ENCODE measurements around the gene GATA3.

Gene GATA3

DNA sequence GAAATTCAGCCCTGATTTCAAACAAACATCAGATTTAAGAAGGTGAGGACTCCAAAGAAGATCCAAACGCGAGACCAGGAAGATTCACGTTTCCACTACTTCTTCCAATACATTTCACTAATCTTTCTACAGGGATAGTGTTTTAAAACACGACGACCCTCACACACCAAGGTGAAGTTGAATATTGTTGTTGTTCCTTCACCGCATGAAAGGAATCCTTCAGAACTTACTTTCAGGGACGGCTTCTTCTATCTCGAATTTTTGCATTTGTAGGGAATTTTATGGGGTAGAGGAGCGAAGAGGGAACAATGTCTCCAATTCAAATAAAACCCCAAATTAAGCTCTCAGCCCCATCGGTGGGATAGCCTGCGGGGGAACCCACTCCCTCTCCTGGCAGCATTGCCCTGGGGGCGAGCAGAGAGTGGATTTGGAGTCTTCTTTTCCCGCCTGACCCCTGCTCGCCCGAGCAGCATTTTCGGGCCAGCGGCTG lies 1.5 kb upstream of the GATA3 start:
- no peak for DNase-seq (ENCODE audit: insufficient read length, low spot score)
- FAIRE-seq = no peak

GRCh38 chr10:8053446-8054243 lies 843 bp upstream of the GATA3 start:
- peak; percentile 81 for DNase-seq (ENCODE audit: insufficient read length, low spot score)
- no peak for FAIRE-seq
- peak; percentile 59 for TF ChIP-seq CTCF (IDR thresholded peaks at IDR 0.05; ENCODE audit: insufficient read depth, missing control alignments)

More for the DNA sequence above, 1.5 kb upstream of the GATA3 start:
- no peak for TF ChIP-seq CTCF (IDR thresholded peaks at IDR 0.05; ENCODE audit: insufficient read depth, missing control alignments)

GRCh38 chr10:8054244-8054493 lies 319 bp upstream of the GATA3 start:
- DNase-seq (ENCODE audit: insufficient read length, low spot score) (no peak), FAIRE-seq (no peak)
- no peak for TF ChIP-seq CTCF (IDR thresholded peaks at IDR 0.05; ENCODE audit: insufficient read depth, missing control alignments)

DNA sequence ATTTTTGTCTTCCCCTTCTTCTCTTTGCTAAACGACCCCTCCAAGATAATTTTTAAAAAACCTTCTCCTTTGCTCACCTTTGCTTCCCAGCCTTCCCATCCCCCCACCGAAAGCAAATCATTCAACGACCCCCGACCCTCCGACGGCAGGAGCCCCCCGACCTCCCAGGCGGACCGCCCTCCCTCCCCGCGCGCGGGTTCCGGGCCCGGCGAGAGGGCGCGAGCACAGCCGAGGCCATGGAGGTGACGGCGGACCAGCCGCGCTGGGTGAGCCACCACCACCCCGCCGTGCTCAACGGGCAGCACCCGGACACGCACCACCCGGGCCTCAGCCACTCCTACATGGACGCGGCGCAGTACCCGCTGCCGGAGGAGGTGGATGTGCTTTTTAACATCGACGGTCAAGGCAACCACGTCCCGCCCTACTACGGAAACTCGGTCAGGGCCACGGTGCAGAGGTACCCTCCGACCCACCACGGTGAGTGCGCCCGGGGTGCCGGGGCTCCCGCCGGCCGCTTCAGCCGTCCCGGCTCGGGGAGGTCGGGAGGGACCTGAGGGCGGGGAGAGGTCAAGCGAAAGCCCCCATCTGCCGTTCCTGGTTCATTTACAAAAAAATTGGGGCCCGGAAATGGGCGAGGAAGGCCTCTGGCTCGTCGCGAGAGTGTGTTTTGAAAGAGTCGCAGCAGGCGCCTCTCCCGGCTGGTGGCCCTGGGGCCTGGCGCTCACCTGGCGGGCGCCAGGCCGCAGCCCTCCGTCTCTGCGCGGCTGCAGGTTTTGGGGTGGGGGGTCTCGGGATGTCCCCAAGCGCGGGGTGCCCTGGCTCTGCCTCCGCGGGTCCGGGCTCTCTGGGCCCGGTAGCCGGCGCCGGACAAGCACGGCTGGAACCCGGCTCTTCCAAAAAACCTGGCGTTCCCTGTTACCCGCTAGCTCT lies 1.2 kb downstream of the GATA3 start:
- DNase-seq (ENCODE audit: insufficient read length, low spot score) (no peak), FAIRE-seq (no peak)

GRCh38 chr10:8056378-8056777 lies 1.9 kb downstream of the GATA3 start:
- FAIRE-seq = no peak
- TF ChIP-seq CTCF (IDR thresholded peaks at IDR 0.05; ENCODE audit: insufficient read depth, missing control alignments) = no peak
- no peak for DNase-seq (ENCODE audit: insufficient read length, low spot score)

More for the DNA sequence above, 1.2 kb downstream of the GATA3 start:
- TF ChIP-seq CTCF (IDR thresholded peaks at IDR 0.05; ENCODE audit: insufficient read depth, missing control alignments) = no peak

DNA sequence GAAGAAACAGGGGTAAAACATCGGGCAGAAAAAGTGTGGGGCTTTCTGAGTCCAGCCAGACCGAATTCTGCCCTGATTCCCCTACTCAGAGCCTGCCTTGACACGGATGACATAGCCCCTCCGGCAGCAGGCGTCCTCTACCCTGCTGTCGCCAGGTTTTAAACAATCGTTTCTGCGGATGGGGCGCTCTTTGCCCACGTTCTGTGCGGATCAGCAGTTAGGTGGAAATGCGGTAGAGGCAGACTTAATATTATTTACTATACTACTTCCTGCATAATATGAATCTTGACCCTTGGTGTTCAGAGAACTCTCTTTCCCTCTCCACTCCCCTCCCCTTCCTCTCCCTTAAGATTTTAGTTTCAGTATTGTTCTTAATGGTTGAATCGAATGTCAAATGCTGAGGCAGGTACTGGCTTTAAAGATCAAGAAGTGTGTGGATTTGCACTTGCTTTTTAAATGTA lies 2.4 kb downstream of the GATA3 start:
- FAIRE-seq = no peak
- DNase-seq (ENCODE audit: insufficient read length, low spot score) = no peak
- no peak for TF ChIP-seq CTCF (IDR thresholded peaks at IDR 0.05; ENCODE audit: insufficient read depth, missing control alignments)
